Measurements from ENCODE around the gene RBMS3.

- TF ChIP-seq POLR2A (IDR thresholded peaks at IDR 0.05; ENCODE audit: low read length) (no peak), GATA1 (IDR thresholded peaks at IDR 0.05; ENCODE audit: low read depth, low read length) (no peak)
Measured at GRCh38 chr3:29384640-29385039, 103.8 kb downstream of the RBMS3 start.

All from erythroblast (primary cell).